RWPE2 (cell line): Measurements from ENCODE around the gene SAYSD1.

Experiments
- ATAC-seq: fragments of 200-7000 bp; cut with Tn5 transposase; 3 replicates; pipeline ENCODE4 v1.9.1; 2021; ENCODE audit warnings: low read depth
- DNase-seq: peaks from one replicate; pipeline ENCODE4 v3.0.0-alpha.2; 2020; ENCODE audit warnings: low spot score
- H3K27ac ChIP-seq: fragments of 450-650 bp; 2 replicates; pipeline ENCODE4 v1.5.1; 2017; ENCODE audit warnings: mild to moderate bottlenecking; ENCODE audit not compliant: poor library complexity, severe bottlenecking
- H3K27me3 ChIP-seq: fragments of 250-450 bp; sonication (Bioruptor Pico); 2 replicates; pipeline ENCODE4 v1.5.1; 2021; ENCODE audit warnings: mild to moderate bottlenecking, moderate library complexity; ENCODE audit not compliant: insufficient read depth, poor library complexity, severe bottlenecking
- H3K36me3 ChIP-seq: fragments of 250-450 bp; sonication (Bioruptor Pico); 2 replicates; pipeline ENCODE4 v1.5.1; 2020; ENCODE audit warnings: low read depth, mild to moderate bottlenecking, moderate library complexity
- H3K4me1 ChIP-seq: fragments of 250-450 bp; sonication (Bioruptor Pico); 2 replicates; pipeline ENCODE4 v1.5.1; 2021; ENCODE audit warnings: mild to moderate bottlenecking, moderate library complexity; ENCODE audit not compliant: insufficient read depth, poor library complexity, severe bottlenecking
- H3K4me3 ChIP-seq: fragments of 250-450 bp; sonication (Bioruptor Pico); 2 replicates; pipeline ENCODE4 v1.5.1; 2021; ENCODE audit warnings: mild to moderate bottlenecking, moderate library complexity; ENCODE audit not compliant: severe bottlenecking
- H3K9me3 ChIP-seq: fragments of 250-450 bp; sonication (Bioruptor Pico); 2 replicates; pipeline ENCODE4 v1.5.1; 2021; ENCODE audit warnings: mild to moderate bottlenecking, moderate library complexity; ENCODE audit not compliant: severe bottlenecking
- CTCF ChIP-seq: fragments of 450-650 bp; IDR thresholded peaks from one replicate; pipeline ENCODE4 v1.5.1; 2017; ENCODE audit warnings: mild to moderate bottlenecking, moderate library complexity; ENCODE audit not compliant: poor library complexity, severe bottlenecking

Gene SAYSD1

DNA sequence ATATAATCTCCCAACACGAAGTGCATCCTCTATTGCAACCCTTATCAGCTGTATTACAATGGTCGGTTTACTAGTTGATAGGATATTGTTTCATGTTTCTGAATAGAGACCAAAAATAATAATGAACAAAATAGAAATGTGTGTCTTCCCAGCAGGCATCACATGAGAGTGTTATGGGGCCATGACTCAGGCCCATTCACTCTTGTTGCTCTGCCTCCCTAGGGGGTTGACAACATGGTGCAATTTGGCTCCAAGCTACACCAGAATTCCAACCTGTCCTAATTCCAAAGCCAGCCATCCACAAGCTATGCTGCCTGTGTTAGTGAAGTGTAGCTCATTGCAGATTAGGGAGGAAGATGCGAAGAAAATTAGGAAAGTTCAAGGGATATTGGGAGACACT lies 13.1 kb upstream of the SAYSD1 start:
- H3K9me3 ChIP-seq, result no peaks in the 10 kb centered on the region
- H3K36me3 ChIP-seq, result no peaks in the 10 kb centered on the region
- ATAC-seq (no peak), DNase-seq (no peak)
- H3K27me3 ChIP-seq, result no peaks in the 10 kb centered on the region
- no peaks in the 10 kb centered on the region for H3K4me1 ChIP-seq
- no peak overlapping the region for H3K4me3 ChIP-seq
- no peak for TF ChIP-seq CTCF
- H3K27ac ChIP-seq, result no peak overlapping the region

DNA sequence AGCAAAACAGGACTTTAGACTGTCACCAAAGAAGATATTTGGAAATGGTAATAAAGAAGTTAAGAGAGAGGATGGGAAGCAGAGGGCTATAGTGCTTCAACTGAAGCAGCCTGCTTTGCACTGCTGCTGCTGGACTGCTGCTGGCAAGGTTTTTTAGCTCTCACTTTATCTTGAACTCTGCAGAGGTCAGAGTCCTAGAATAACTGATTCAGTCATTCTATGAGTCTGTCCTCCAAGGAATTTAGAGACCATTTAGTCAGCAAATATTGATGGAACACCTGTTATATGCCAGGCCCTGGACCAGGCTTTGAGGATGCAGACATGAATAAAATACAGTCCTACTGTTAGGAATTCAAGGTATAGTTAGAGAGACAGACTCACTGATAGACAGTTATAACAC lies 9.1 kb upstream of the SAYSD1 start:
- no peak for DNase-seq
- no peak overlapping the region for H3K27ac ChIP-seq
- no peak overlapping the region for H3K4me3 ChIP-seq
- no peaks in the 10 kb centered on the region for H3K36me3 ChIP-seq
- H3K4me1 ChIP-seq, result no peaks in the 10 kb centered on the region
- no peaks in the 10 kb centered on the region for H3K9me3 ChIP-seq
- no peak for ATAC-seq
- no peak for TF ChIP-seq CTCF
- no peaks in the 10 kb centered on the region for H3K27me3 ChIP-seq

GRCh38 chr6:39118921-39119320 lies 3.9 kb upstream of the SAYSD1 start:
- TF ChIP-seq CTCF, result no peak
- Histone ChIP-seq H3K27me3 (no peaks in the 10 kb centered on the region), H3K36me3 (no peaks in the 10 kb centered on the region), H3K9me3 (no peaks in the 10 kb centered on the region), H3K27ac (no peak overlapping the region), H3K4me1 (peaks cover 3% of the 10 kb centered on the region), H3K4me3 (no peak overlapping the region)
- ATAC-seq (no peak), DNase-seq (no peak)

- DNase-seq, result no peak
- H3K4me1 ChIP-seq, result peaks cover 9% of the 10 kb centered on the region
- no peaks in the 10 kb centered on the region for H3K27me3 ChIP-seq
- H3K27ac ChIP-seq, result peak overlapping the region; percentile 43
- H3K9me3 ChIP-seq, result no peaks in the 10 kb centered on the region
- ATAC-seq, result peak; percentile 25
- no peak for TF ChIP-seq CTCF
- H3K4me3 ChIP-seq, result peak overlapping the region; percentile 72
- no peaks in the 10 kb centered on the region for H3K36me3 ChIP-seq
Observed at GRCh38 chr6:39114388-39114703, 640 bp downstream of the SAYSD1 start.

DNA sequence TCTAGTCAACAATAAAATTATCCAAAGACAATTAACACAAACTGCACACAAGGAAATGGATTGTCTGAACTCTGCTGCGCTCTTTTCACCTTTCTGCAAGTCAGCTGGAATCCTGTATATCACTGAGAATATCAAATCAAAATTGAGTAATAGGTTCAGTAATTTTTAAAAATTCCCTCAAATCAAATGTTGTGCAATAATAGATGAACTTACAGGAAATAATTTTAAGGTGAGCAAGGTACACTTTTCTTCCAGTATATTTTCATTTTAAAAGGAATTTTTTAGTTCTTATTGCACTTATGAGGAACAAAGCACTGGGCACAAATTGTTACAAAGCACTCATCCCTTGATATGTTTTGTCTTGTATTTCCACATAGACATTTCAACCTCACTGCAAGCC lies 1.2 kb downstream of the SAYSD1 start:
- Histone ChIP-seq H3K27ac (no peak overlapping the region), H3K4me3 (peak overlapping the region; percentile 72), H3K27me3 (no peaks in the 10 kb centered on the region), H3K36me3 (no peaks in the 10 kb centered on the region), H3K4me1 (peaks cover 9% of the 10 kb centered on the region), H3K9me3 (no peaks in the 10 kb centered on the region)
- DNase-seq (no peak), ATAC-seq (no peak)
- no peak for TF ChIP-seq CTCF
